ENCODE data around the gene HOXD11.

DNA sequence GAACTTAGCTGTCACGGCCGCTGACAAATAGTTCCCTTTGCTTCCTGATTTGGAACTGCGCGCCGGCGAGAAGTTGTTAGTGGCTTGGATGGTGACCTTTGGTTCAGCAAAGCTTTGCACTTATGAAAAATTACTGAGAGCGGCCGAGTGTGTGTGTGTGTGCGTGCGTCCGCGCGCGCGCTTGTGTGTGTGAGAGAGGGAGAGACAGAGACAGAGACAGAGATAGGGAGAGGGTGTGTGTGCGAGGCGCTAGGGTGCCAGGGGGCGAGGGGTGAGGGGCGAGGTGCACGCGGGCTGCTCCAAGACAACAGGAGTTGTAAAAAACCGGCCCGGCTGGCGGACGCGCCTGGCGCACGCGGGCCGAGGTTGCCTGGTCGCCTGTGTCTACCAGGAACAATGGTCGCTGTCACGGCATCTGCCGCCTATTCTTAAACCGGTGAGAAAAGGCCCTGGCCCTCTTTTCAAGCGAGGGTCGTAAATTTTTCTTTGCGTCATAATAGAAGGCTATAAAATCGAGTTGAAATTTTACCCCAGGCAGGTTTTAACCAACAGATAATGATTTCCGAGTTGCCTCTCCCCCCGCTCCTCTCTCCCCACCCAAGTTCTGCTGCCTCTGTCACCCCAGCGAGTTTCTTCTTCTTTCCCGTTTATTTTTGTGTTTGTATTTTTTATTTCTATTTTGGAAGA lies 50.6 kb downstream of the HOXD11 start:
- TF ChIP-seq, protein P1, sequence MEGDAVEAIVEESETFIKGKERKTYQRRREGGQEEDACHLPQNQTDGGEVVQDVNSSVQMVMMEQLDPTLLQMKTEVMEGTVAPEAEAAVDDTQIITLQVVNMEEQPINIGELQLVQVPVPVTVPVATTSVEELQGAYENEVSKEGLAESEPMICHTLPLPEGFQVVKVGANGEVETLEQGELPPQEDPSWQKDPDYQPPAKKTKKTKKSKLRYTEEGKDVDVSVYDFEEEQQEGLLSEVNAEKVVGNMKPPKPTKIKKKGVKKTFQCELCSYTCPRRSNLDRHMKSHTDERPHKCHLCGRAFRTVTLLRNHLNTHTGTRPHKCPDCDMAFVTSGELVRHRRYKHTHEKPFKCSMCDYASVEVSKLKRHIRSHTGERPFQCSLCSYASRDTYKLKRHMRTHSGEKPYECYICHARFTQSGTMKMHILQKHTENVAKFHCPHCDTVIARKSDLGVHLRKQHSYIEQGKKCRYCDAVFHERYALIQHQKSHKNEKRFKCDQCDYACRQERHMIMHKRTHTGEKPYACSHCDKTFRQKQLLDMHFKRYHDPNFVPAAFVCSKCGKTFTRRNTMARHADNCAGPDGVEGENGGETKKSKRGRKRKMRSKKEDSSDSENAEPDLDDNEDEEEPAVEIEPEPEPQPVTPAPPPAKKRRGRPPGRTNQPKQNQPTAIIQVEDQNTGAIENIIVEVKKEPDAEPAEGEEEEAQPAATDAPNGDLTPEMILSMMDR (IDR thresholded peaks at IDR 0.05 in 4 of 5, conservative IDR thresholded peaks at IDR 0.05 in 1 of 5): no peak
- TF ChIP-seq POLR2A (IDR thresholded peaks at IDR 0.05): no peak

Measured in gastrocnemius medialis (tissue), 4 donors.